ENCODE results near the gene RASSF6.

- TF ChIP-seq, protein P1, sequence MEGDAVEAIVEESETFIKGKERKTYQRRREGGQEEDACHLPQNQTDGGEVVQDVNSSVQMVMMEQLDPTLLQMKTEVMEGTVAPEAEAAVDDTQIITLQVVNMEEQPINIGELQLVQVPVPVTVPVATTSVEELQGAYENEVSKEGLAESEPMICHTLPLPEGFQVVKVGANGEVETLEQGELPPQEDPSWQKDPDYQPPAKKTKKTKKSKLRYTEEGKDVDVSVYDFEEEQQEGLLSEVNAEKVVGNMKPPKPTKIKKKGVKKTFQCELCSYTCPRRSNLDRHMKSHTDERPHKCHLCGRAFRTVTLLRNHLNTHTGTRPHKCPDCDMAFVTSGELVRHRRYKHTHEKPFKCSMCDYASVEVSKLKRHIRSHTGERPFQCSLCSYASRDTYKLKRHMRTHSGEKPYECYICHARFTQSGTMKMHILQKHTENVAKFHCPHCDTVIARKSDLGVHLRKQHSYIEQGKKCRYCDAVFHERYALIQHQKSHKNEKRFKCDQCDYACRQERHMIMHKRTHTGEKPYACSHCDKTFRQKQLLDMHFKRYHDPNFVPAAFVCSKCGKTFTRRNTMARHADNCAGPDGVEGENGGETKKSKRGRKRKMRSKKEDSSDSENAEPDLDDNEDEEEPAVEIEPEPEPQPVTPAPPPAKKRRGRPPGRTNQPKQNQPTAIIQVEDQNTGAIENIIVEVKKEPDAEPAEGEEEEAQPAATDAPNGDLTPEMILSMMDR (IDR thresholded peaks at IDR 0.05) = no peak
- no peak for TF ChIP-seq ZFX (IDR thresholded peaks at IDR 0.05; ENCODE audit: borderline replicate concordance)
These were observed 44.2 kb upstream of the RASSF6 start for GRCh38 chr4:73664470-73664869.
